ENCODE results near the gene CCDC142.

DNA sequence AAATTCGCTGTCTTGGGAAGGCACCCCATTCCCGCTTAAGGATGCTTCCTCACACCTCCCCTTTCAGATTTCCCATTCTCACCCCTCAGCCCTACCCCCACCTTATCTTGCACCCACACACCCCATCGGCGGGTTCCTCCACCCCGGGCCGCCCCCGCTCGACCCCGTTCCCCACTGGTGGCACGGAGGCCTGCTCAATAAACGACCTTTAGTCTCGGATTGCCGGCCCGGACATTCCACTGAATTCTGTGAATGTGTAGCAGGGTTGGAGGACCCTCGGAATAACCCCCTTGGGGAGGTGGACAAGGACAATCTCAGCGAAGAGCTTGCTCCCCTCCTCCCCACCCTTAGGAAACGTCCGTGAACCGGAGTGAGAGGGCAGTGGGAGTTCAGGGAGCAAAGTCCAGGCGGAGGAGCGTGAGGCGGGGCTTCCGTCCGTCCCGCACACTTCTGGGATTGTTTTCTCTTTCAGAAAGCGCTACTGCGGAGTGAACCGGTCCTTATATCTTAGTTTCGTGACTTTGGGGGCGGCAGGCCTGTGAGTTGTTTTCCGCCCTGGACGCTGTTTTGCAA, 19.4 kb upstream of the CCDC142 start:
- TF ChIP-seq CTCF (IDR thresholded peaks at IDR 0.05) (no peak), POLR2A (IDR thresholded peaks at IDR 0.05) (no peak)

Data from testis (tissue), 2 donors.